Gastroesophageal sphincter (tissue), 4 donors: ENCODE data around the gene KCNH2. TPM values are rescaled to one million over a fixed set of nuclear protein-coding genes. Genes with fewer than 3 reads are reported as not detected.

Source experiments
- ATAC-seq: fragments of 150-250 bp; one replicate; pipeline ENCODE4 v1.9.1; 2016; ENCODE audit warnings: mild to moderate bottlenecking, moderate library complexity
- H3K27ac ChIP-seq, 4 donors: fragments of 200-600 bp; sonication (generic) in 3 of 4; 1 replicate in 3 of 4; 2 replicates in 1 of 4; pipeline ENCODE4 v1.5.1; 2016 to 2019
- H3K27me3 ChIP-seq: fragments of 200-600 bp; sonication (generic); one replicate; pipeline ENCODE4 v1.5.1; 2019
- H3K36me3 ChIP-seq, 2 donors: fragments of 200-600 bp; sonication (generic); one replicate each; pipeline ENCODE4 v1.5.1; 2019; ENCODE audit warnings: control low read depth in 1 of 2
- H3K4me1 ChIP-seq, 3 donors: fragments of 200-600 bp; sonication (generic); 1 replicate in 2 of 3; 2 replicates in 1 of 3; pipeline ENCODE4 v1.5.1; 2016 to 2019; ENCODE audit warnings: control low read depth in 2 of 3
- H3K4me3 ChIP-seq, 2 donors: fragments of 200-600 bp; sonication (generic); one replicate each; pipeline ENCODE4 v1.5.1; 2019; ENCODE audit warnings: mild to moderate bottlenecking in 1 of 2, moderate library complexity in 1 of 2
- H3K9me3 ChIP-seq, 3 donors: fragments of 200-600 bp; sonication (generic); one replicate each; pipeline ENCODE4 v1.5.1; 2017 to 2019; ENCODE audit warnings: control low read depth in 2 of 3
- EP300 ChIP-seq: sonication (generic); formaldehyde crosslinking; IDR thresholded peaks from one replicate; pipeline ENCODE4 v1.6.1; 2017; ENCODE audit warnings: antibody characterized with exemption, mild to moderate bottlenecking
- POLR2A ChIP-seq, 2 donors: fragments of 450-650 bp; IDR thresholded peaks; one replicate each; pipeline ENCODE4 v1.6.1; 2017; ENCODE audit warnings: antibody characterized with exemption in 2 of 2, mild to moderate bottlenecking in 2 of 2, moderate library complexity in 1 of 2
- POLR2AphosphoS5 ChIP-seq: sonication (generic); formaldehyde crosslinking; IDR thresholded peaks from one replicate; pipeline ENCODE4 v1.6.1; 2017; ENCODE audit warnings: antibody characterized with exemption
- WGBS, 2 donors: methylation state at CpG; one replicate each; pipeline ENCODE4 v1.1.5; 2018; ENCODE audit warnings: low coverage in 1 of 2; 5-methylcytosine and 5-hydroxymethylcytosine counted together
- total RNA-seq, 4 donors: library from RNA; depleted of rRNA; stranded (reverse); fragments of >200 nt; gene quantifications; one replicate each; pipeline ENCODE4 v1.1.0, GENCODE V29; 2016
- TF ChIP-seq, protein P1 (sequence below), 4 experiments: fragments of 200-600 bp in 2 of 4; fragments of 450-650 bp in 2 of 4; sonication (generic) in 1 of 4; IDR thresholded peaks; one replicate each; pipeline ENCODE4 v1.5.1; 2017 to 2019; ENCODE audit warnings: antibody characterized with exemption in 4 of 4, mild to moderate bottlenecking in 2 of 4, moderate library complexity in 2 of 4

KCNH2 gene
- total RNA-seq, 4 donors from 2014 or later, result 26.6 to 63.8 (median 36.3) TPM

DNA sequence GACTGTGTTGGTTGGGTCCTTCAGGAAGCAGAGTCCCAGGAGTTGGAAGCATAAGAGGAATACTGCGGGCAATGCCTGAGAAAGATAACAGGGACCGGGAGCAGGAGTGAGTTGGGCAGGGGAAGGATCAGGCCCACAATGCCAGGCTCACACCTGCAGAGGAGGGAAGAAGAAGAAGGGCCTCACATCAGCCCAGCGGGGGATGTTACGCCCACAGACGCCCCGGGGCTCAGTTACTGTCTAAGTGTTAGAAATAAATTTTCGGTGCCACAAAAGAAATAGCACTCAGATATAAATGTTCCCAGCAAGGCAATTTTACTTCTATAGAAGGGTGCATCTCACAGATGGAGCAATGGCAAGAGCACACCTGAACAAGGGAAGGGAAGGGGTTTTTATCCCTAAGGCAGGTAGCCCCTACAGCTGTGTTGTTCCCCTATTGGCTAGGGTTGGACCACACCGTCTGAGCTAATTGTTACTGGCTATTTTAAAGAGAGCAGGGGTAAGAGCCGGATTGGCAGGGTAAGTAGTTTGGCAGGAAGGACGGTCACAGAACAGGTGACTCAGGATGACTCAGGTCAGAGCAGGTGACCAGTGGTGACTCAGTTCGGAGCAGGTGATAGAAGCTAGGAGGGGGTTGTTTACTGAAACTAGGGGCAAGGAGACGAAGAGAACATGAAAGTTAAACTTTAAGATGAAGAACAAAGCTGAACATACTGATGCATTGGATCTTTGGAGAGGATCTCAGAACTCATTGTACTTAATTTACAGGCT lies 12.5 kb upstream of the KCNH2 start, which contains the start of gene NOS3:
Gene NOS3, plus strand, starts transcription at position 602 of the 771 bp plus-strand sequence. CDS start 2,787 bp downstream, outside the sequence.
- H3K27me3 ChIP-seq, result peaks cover 7% of the 10 kb centered on the region
- H3K4me1 ChIP-seq, result peaks cover 0 to 27% (median 7%) of the 10 kb centered on the region in 3 donors
- ATAC-seq, result no peak
- H3K27ac ChIP-seq, result no peak within 1 kb of the TSS
- WGBS, 2 donors, result 91 to 95% methylated on average over 11 to 12 of the region's 12 CpGs
- no peaks in the 10 kb centered on the region for H3K36me3 ChIP-seq
- TF ChIP-seq POLR2A (IDR thresholded peaks at IDR 0.05) (no peak), POLR2AphosphoS5 (no peak), EP300 (no peak)
- TF ChIP-seq, protein P1, sequence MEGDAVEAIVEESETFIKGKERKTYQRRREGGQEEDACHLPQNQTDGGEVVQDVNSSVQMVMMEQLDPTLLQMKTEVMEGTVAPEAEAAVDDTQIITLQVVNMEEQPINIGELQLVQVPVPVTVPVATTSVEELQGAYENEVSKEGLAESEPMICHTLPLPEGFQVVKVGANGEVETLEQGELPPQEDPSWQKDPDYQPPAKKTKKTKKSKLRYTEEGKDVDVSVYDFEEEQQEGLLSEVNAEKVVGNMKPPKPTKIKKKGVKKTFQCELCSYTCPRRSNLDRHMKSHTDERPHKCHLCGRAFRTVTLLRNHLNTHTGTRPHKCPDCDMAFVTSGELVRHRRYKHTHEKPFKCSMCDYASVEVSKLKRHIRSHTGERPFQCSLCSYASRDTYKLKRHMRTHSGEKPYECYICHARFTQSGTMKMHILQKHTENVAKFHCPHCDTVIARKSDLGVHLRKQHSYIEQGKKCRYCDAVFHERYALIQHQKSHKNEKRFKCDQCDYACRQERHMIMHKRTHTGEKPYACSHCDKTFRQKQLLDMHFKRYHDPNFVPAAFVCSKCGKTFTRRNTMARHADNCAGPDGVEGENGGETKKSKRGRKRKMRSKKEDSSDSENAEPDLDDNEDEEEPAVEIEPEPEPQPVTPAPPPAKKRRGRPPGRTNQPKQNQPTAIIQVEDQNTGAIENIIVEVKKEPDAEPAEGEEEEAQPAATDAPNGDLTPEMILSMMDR (IDR thresholded peaks at IDR 0.05), result no peak
- H3K9me3 ChIP-seq, result peaks cover 0 to 15% (median 0%) of the 10 kb centered on the region in 3 donors
- H3K4me3 ChIP-seq, result no peak within 1 kb of the TSS

DNA sequence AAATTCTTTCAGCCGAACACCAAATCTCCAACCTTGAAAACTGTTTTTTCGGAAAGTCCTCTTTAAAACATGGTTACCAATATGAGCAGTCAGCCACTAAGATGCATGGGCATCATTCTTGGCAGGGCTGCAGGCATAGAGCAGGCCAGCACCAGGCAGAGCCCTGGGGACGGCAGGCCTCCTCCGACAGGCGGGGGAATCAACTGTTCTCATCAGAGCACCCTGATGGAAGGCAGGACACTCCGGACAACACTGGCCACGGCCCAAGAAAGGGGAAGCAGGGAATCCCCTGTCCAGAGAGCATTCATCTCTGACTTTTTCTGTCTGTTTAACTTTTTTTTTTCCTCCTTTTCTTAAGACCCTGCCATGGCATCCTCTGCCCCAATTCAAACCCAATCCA lies 11.3 kb upstream of the KCNH2 start:
- WGBS, 2 donors, result 20 to 42% methylated on average over 1 to 4 of the region's 7 CpGs
- Histone ChIP-seq H3K9me3 (peaks cover 0 to 15% (median 0%) of the 10 kb centered on the region in 3 donors), H3K36me3 (no peaks in the 10 kb centered on the region), H3K27ac (peak overlapping the region in 3 of 4 donors; percentile 53 to 62 (median 61)), H3K27me3 (peaks cover 7% of the 10 kb centered on the region), H3K4me3 (no peak overlapping the region), H3K4me1 (peaks cover 0 to 28% (median 7%) of the 10 kb centered on the region in 3 donors)
- TF ChIP-seq, protein P1 (IDR thresholded peaks at IDR 0.05), result no peak
- TF ChIP-seq EP300 (no peak), POLR2AphosphoS5 (no peak), POLR2A (IDR thresholded peaks at IDR 0.05) (no peak)
- ATAC-seq, result no peak

DNA sequence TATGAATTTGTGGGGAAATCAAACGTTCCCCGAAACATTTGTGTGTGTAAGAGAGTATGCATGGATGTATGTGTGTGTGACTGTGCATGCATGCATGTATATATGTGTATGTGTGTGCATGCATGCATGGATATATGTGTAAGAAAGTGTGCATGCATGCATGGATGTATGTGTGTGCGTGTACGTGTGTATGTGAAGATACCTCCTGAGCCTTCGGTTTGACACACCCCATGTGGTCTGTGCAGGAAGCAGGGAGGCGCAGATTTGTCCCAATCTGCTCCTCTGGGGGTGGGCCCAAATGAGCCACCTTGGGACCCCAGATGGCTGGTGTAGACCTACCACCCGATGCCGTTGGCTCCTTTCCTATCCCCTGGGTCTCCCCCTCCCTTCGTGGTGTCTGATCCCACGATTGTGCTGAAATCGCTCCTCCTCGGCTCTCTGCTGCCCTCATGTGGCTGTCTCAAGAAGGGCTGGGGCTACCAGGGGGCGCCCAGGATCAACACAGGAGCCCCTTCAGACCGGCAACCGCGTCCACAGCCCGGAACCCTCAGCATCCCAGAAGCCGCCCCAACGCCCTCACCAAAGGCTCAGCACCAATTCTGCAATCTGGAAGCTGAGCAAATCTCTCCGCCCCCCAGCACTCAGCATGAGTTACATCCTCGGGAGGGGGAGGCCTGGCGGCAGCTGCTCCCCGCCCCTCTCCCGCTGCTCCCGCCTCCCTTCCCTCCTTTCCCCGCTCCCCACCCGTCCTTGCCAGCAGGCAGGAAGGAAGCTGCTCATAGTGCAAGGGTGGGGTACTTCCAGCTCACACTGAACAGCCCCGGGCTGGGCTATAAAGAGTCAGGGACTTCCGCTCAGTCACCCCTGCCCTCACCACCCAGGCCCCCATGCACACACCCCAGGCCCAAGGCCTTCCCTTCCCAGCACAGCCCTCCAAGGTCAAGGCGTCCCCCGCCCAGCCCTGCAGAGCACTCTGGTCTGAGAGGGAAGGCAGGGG lies 10.4 kb upstream of the KCNH2 start:
- H3K36me3 ChIP-seq, result no peaks in the 10 kb centered on the region
- H3K27me3 ChIP-seq, result peaks cover 7% of the 10 kb centered on the region
- peaks cover 0 to 28% (median 7%) of the 10 kb centered on the region in 3 donors for H3K4me1 ChIP-seq
- ATAC-seq, result peak; percentile 72
- TF ChIP-seq EP300, result no peak
- TF ChIP-seq, protein P1 (IDR thresholded peaks at IDR 0.05), result peak in 3 of 4 experiments; percentile 76 to 97 (median 81)
- no peak overlapping the region for H3K4me3 ChIP-seq
- H3K9me3 ChIP-seq, result peaks cover 0 to 15% (median 0%) of the 10 kb centered on the region in 3 donors
- WGBS, 2 donors, result 0 to 31% methylated on average over 1 to 10 of the region's 31 CpGs
- H3K27ac ChIP-seq, result peak overlapping the region in 3 of 4 donors; percentile 53 to 62 (median 61)

DNA sequence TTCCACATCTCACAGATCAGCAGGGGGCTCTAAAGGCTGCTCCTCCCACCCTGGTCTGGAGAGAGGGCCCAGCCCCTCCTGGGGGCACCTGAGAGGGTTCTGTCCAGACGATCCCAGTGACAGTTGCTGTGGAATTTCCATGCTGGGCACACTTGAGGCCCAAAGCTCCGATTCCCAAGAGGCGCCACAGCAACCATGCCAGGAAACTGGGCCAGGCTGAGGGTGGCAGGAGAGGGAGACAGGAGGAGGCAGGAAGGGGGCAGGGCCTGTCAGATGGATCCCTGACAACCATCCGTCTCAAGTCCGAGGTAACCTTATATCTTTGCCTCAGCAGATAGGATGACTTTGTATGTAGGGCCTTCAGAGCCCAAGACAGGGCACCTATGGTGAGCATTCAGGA lies 8.4 kb upstream of the KCNH2 start:
- Histone ChIP-seq H3K9me3 (peaks cover 0 to 15% (median 0%) of the 10 kb centered on the region in 3 donors), H3K4me3 (no peak overlapping the region), H3K36me3 (no peaks in the 10 kb centered on the region), H3K27ac (no peak overlapping the region), H3K4me1 (peaks cover 0 to 28% (median 7%) of the 10 kb centered on the region in 3 donors), H3K27me3 (peaks cover 7% of the 10 kb centered on the region)
- TF ChIP-seq, protein P1 (IDR thresholded peaks at IDR 0.05), result no peak
- no peak for TF ChIP-seq POLR2AphosphoS5
- TF ChIP-seq POLR2A (IDR thresholded peaks at IDR 0.05), result no peak
- TF ChIP-seq EP300, result no peak
- no peak for ATAC-seq
- WGBS, 2 donors, result 93% methylated on average over 2 of the region's 5 CpGs; no CpG with 5 or more reads in 1 of the 2 donors
